Type B pancreatic cell (in vitro differentiated cells): ENCODE data around the gene SMARCD1. TPM values are rescaled to one million over a fixed set of nuclear protein-coding genes. Genes with fewer than 3 reads are reported as not detected.

Source experiments
- DNase-seq: peaks from one replicate; pipeline ENCODE4 v3.0.0; 2021; ENCODE audit warnings: mixed read lengths; ENCODE audit not compliant: unreplicated experiment; ENCODE audit errors: extremely low spot score
- H3K27ac Mint-ChIP-seq: 2 replicates; pipeline ENCODE4 v1.8.0; 2021; ENCODE audit warnings: mild to moderate bottlenecking, mixed read lengths
- H3K27me3 Mint-ChIP-seq: 2 replicates; pipeline ENCODE4 v1.8.0; 2021; ENCODE audit warnings: mixed read lengths
- H3K36me3 Mint-ChIP-seq: 2 replicates; pipeline ENCODE4 v1.8.0; 2021; ENCODE audit warnings: mixed read lengths
- H3K4me1 Mint-ChIP-seq: one replicate; pipeline ENCODE4 v1.8.0; 2021; ENCODE audit warnings: mixed read lengths; ENCODE audit not compliant: unreplicated experiment
- H3K4me3 Mint-ChIP-seq: 2 replicates; pipeline ENCODE4 v1.8.0; 2021; ENCODE audit warnings: mild to moderate bottlenecking, mixed read lengths
- H3K9me3 Mint-ChIP-seq: 2 replicates; pipeline ENCODE4 v1.8.0; 2021; ENCODE audit warnings: mixed read lengths
- total RNA-seq: library from RNA; stranded (reverse); gene quantifications from 2 replicates; pipeline ENCODE4 v1.2.1, GENCODE V29; 2021; ENCODE audit warnings: low replicate concordance
- TF ChIP-seq, protein P1 (sequence below): fragments of 200-600 bp; sonication (generic); conservative IDR thresholded peaks from 2 replicates; pipeline ENCODE4 v1.5.0; 2021; ENCODE audit warnings: antibody characterized with exemption, mild to moderate bottlenecking

Gene SMARCD1
- total RNA-seq, 1 donor from 2014 or later: 100 TPM

DNA sequence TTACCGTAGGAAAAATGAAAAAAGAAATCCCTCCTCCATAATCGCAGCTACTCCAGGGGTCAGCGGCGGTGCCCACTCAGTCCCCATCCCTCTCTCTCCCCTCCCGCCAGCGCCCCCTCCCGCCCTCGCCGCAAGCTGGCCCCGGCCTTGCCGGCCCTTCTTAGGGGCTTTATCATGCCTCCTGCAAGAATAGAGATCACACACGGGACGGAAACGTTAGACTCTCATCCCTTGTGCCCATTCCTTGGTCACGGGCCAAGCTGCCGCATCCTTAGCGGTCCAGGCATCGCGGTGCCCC is 26.2 kb downstream of the SMARCD1 start:
- DNase-seq: no peak
- Mint-ChIP-seq H3K36me3 (peaks cover 4% of the 10 kb centered on the region), H3K27me3 (no peaks in the 10 kb centered on the region), H3K4me1 (peaks cover 37% of the 10 kb centered on the region), H3K9me3 (no peaks in the 10 kb centered on the region), H3K4me3 (peak overlapping the region; percentile 100), H3K27ac (peak overlapping the region; percentile 100)
- TF ChIP-seq, protein P1, sequence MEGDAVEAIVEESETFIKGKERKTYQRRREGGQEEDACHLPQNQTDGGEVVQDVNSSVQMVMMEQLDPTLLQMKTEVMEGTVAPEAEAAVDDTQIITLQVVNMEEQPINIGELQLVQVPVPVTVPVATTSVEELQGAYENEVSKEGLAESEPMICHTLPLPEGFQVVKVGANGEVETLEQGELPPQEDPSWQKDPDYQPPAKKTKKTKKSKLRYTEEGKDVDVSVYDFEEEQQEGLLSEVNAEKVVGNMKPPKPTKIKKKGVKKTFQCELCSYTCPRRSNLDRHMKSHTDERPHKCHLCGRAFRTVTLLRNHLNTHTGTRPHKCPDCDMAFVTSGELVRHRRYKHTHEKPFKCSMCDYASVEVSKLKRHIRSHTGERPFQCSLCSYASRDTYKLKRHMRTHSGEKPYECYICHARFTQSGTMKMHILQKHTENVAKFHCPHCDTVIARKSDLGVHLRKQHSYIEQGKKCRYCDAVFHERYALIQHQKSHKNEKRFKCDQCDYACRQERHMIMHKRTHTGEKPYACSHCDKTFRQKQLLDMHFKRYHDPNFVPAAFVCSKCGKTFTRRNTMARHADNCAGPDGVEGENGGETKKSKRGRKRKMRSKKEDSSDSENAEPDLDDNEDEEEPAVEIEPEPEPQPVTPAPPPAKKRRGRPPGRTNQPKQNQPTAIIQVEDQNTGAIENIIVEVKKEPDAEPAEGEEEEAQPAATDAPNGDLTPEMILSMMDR: no peak

DNA sequence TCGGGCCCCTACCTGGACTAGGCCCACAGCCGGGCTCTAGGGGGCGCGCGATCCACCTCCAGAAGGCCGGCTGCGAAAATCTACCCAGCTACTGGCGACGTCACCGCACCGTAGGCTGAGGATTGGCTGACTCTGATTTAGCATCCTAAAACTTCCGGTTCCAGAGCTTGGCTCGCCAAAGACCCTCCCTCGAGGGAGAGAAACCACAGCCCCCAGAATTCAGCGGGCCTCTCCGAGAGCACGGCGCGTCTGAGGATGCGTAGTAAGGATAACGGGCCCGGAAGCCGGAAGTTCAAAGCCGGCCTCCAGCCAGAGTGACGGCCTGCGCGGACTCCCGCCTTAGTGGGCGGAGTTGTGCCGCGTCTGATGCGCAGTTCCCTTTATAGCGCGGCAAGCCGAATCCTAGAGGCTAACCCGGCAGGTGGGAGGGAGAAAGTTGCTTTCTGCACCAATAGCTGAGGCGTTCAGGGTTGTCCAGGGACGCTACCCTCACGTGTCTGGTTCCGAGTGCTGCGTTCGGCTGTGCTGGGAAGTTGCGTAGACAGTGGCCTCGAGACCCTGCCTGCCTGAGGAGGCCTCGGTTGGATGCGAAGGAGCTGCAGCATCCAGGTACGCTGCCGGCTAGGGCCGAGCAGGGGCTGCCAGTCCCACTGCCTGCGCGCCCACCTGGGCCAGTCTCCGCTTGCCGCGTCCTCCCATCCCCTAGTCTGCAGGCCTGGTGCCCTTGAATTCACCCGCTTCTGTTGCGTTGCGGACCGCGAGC is 26.7 kb downstream of the SMARCD1 start, which contains the start of gene COX14:
Gene COX14 (plus strand): TSS at position 544 of the 763 bp plus-strand sequence. CDS start 7,808 bp downstream, outside the sequence.
- Mint-ChIP-seq H3K4me1 (peaks cover 37% of the 10 kb centered on the region), H3K36me3 (peaks cover 8% of the 10 kb centered on the region), H3K9me3 (no peaks in the 10 kb centered on the region), H3K27ac (peak within 1 kb of the TSS; percentile 100), H3K27me3 (no peaks in the 10 kb centered on the region), H3K4me3 (peak within 1 kb of the TSS; percentile 100)
- DNase-seq: peak; percentile 99
- TF ChIP-seq, protein P1: peak; percentile 95

DNA sequence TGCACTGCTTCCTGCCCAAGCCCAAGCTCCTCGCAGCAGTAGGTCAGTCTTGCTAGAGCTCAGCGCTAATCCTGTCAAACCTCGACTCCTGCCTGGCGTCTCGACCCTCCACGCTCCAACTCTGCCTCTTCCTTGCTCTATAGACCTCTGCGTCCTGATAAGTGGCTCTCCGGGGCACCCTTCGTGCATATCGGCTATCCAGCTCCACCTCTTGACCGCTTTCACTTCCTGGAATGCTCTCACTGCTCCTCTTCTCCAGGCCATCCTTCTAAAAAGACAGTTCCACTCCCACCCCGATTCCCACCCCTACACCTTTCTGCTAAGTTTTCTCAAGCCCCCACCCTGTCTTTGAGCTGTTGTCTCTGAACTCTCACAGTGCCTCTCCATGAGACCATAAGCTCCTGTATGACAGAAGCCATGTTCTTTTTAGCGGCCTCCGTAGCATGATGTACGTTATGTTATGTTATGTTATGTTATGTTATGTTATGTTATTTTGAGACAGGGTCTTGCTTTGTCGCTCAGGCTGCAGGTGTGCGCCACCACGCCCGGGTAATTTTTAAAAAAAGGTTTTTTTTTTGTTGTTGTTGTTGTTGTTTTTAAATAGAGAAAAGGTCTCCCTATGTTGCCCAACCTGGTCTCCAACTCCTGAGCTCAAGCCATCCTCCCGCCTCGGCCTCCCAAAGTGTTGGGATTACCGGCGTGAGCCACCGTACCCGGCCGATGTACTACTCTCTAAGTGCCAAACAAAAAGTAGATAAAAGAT is 27.5 kb downstream of the SMARCD1 start:
- DNase-seq: no peak
- Mint-ChIP-seq H3K4me3 (peak overlapping the region; percentile 100), H3K27ac (peak overlapping the region; percentile 100), H3K27me3 (no peaks in the 10 kb centered on the region), H3K36me3 (peaks cover 8% of the 10 kb centered on the region), H3K9me3 (no peaks in the 10 kb centered on the region), H3K4me1 (peaks cover 37% of the 10 kb centered on the region)
- TF ChIP-seq, protein P1: no peak

DNA sequence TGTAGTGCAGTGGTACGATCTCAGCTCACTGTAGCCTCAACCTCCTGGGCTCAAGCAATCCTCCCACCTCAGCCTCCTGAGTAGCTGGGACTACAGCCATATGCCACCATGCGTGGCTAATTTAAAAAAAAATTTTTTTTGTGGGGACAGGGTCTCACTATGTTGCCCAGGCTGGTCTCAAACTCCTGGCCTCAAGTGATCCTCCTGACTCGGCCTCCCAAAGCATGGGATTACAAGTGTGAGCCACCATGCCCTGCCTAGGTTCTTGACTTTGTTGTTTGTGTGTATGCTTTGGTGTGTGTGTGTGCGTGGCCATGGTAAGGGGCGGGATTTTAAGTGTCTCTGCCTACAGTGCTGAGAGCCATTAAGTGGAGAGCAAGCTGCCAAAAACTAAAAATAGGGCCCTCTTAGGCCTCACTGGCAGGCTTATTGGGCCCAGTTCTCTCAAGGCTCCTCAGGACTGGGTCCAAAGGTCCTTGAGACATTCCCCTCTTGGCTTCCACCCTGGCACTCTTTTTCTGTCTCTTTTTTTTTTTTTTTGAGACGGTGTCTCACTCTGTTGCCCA is 32.0 kb downstream of the SMARCD1 start:
- Mint-ChIP-seq H3K27ac (no peak overlapping the region), H3K4me3 (no peak overlapping the region), H3K4me1 (peaks cover 15% of the 10 kb centered on the region)

DNA sequence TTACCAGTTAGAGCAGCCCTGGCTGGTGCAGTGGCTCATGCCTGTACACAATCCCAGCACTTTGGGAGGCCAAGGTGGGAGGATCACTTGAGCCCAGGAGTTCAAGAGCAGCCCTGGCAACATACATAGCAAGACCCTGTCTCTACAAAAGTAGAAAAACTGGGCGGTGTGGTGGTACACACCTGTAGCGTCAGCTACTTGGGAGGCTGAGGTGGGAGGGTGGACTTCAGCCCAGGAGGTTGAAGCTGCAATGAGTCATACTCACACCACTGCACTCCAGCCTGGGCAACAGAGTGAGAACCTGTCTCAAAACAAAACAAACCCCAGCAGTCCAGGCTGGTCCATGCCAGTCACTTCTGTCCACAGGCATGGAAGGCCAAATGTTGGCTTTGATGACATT is 34.2 kb downstream of the SMARCD1 start:
- Mint-ChIP-seq H3K4me1 (peaks cover 6% of the 10 kb centered on the region), H3K27ac (no peak overlapping the region), H3K27me3 (no peaks in the 10 kb centered on the region), H3K36me3 (peaks cover 20% of the 10 kb centered on the region), H3K9me3 (no peaks in the 10 kb centered on the region), H3K4me3 (no peak overlapping the region)
- DNase-seq: no peak
- TF ChIP-seq, protein P1: no peak

More for the DNA sequence above, 32.0 kb downstream of the SMARCD1 start:
- Mint-ChIP-seq H3K36me3 (peaks cover 14% of the 10 kb centered on the region), H3K27me3 (no peaks in the 10 kb centered on the region), H3K9me3 (no peaks in the 10 kb centered on the region)
- TF ChIP-seq, protein P1: no peak
- no peak for DNase-seq
